Peyer's patch (tissue), 4 donors: Measurements from ENCODE around the gene GAGE12H. TPM values are rescaled to one million over a fixed set of nuclear protein-coding genes. Genes with fewer than 3 reads are reported as not detected.
A peak's percentile ranks its signal among the peaks of the same experiment; 100 is the strongest.

ENCODE experiments used
- DNase-seq, 3 donors: peaks; one replicate each; pipeline ENCODE4 v3.0.0-alpha.2; 2017 to 2019
- H3K27ac ChIP-seq, 4 donors: fragments of 200-600 bp; sonication (generic); one replicate each; pipeline ENCODE4 v1.5.1; 2016 to 2019
- H3K27me3 ChIP-seq, 2 donors: fragments of 200-600 bp; sonication (generic); one replicate each; pipeline ENCODE4 v1.5.1; 2019
- H3K36me3 ChIP-seq, 3 donors: fragments of 200-600 bp; sonication (generic); one replicate each; pipeline ENCODE4 v1.5.1; 2016 to 2019
- H3K4me1 ChIP-seq, 4 donors: fragments of 200-600 bp; sonication (generic); one replicate each; pipeline ENCODE4 v1.5.1; 2016 to 2019
- H3K4me3 ChIP-seq, 4 donors: fragments of 200-600 bp; sonication (generic); 1 replicate in 3 of 4; 2 replicates in 1 of 4; pipeline ENCODE4 v1.5.1; 2016 to 2019; ENCODE audit warnings: mild to moderate bottlenecking in 1 of 4
- H3K9me3 ChIP-seq, 4 donors: fragments of 200-600 bp; sonication (generic); one replicate each; pipeline ENCODE4 v1.5.1; 2016 to 2019; ENCODE audit warnings: mild to moderate bottlenecking in 1 of 4
- CTCF ChIP-seq, 6 experiments: fragments of 450-650 bp in 4 of 6; fragments of 200-600 bp in 2 of 6; sonication (generic) in 1 of 6; IDR thresholded peaks; one replicate each; pipeline ENCODE4 v1.5.1; 2017 to 2019; ENCODE audit warnings: antibody characterized with exemption in 6 of 6, mild to moderate bottlenecking in 3 of 6, moderate library complexity in 1 of 6
- POLR2A ChIP-seq, 2 donors: fragments of 450-650 bp; IDR thresholded peaks; one replicate each; pipeline ENCODE4 v1.5.1; 2017; ENCODE audit warnings: antibody characterized with exemption in 2 of 2, mild to moderate bottlenecking in 2 of 2, moderate library complexity in 2 of 2
- small RNA-seq, 2 donors: library from RNA; depleted of rRNA; stranded (forward); fragments of <200 nt; gene quantifications; one replicate each; pipeline ENCODE3, GENCODE V24; 2016
- total RNA-seq, 4 donors: library from RNA; depleted of rRNA; stranded (reverse); fragments of >200 nt; gene quantifications; one replicate each; pipeline ENCODE4 v1.1.0, GENCODE V29; 2016

Gene GAGE12H
- total RNA-seq, 4 donors from 2014 or later, result not detected

GRCh38 chrX:49610718-49611310, 31.1 kb downstream of the GAGE12H start:
- H3K9me3 ChIP-seq, result no peaks in the 10 kb centered on the region

GRCh38 chrX:49618574-49618973, 38.8 kb downstream of the GAGE12H start:
- TF ChIP-seq POLR2A (IDR thresholded peaks at IDR 0.05) (no peak), CTCF (IDR thresholded peaks at IDR 0.05) (no peak)
- H3K9me3 ChIP-seq, result no peaks in the 10 kb centered on the region

More at GRCh38 chrX:49610718-49611310, 31.1 kb downstream of the GAGE12H start:
- TF ChIP-seq CTCF (IDR thresholded peaks at IDR 0.05) (no peak), POLR2A (IDR thresholded peaks at IDR 0.05) (no peak)
- DNase-seq, result no peak
- Histone ChIP-seq H3K36me3 (no peaks in the 10 kb centered on the region), H3K4me3 (no peak overlapping the region), H3K27me3 (no peaks in the 10 kb centered on the region), H3K4me1 (no peaks in the 10 kb centered on the region), H3K27ac (no peak overlapping the region)

GRCh38 chrX:49627086-49627777, 47.5 kb downstream of the GAGE12H start:
- no peaks in the 10 kb centered on the region for H3K36me3 ChIP-seq
- DNase-seq, result no peak
- no peak overlapping the region for H3K27ac ChIP-seq
- TF ChIP-seq CTCF (IDR thresholded peaks at IDR 0.05) (no peak), POLR2A (IDR thresholded peaks at IDR 0.05) (no peak)
- H3K27me3 ChIP-seq, result no peaks in the 10 kb centered on the region
- peaks cover 0 to 8% (median 0%) of the 10 kb centered on the region in 4 donors for H3K9me3 ChIP-seq
- peak overlapping the region in 1 of 4 donors; percentile 22 for H3K4me3 ChIP-seq
- H3K4me1 ChIP-seq, result no peaks in the 10 kb centered on the region

More at GRCh38 chrX:49618574-49618973, 38.8 kb downstream of the GAGE12H start:
- Histone ChIP-seq H3K27me3 (no peaks in the 10 kb centered on the region), H3K4me3 (no peak overlapping the region), H3K36me3 (no peaks in the 10 kb centered on the region), H3K4me1 (no peaks in the 10 kb centered on the region), H3K27ac (no peak overlapping the region)
- no peak for DNase-seq

Small RNAs within 50 kb of the gene (small RNA-seq; reads per million reads assigned to genes)
- 0 reads per million in 2 donors for gene GAGE12B

Other genes starting within 250 kb of the GAGE12H start
- gene GAGE13, start 248.4 kb upstream of the GAGE12H start, total RNA-seq, result not detected
- not detected for gene GAGE12C, start 47.8 kb upstream of the GAGE12H start, total RNA-seq
- not detected for gene GAGE12D, start 38.2 kb upstream of the GAGE12H start, total RNA-seq
- gene GAGE12E, start 28.7 kb upstream of the GAGE12H start, total RNA-seq, result not detected
- gene GAGE12F, start 19.1 kb upstream of the GAGE12H start, total RNA-seq, result not detected
- gene GAGE12G, start 9.5 kb upstream of the GAGE12H start, total RNA-seq, result not detected
- gene GAGE2A, start 9.5 kb downstream of the GAGE12H start, total RNA-seq, result not detected
- not detected for gene GAGE1, start 19.1 kb downstream of the GAGE12H start, total RNA-seq
- not detected for gene PAGE1, start 116.0 kb downstream of the GAGE12H start, total RNA-seq
- gene PAGE4, start 249.4 kb downstream of the GAGE12H start, total RNA-seq, result not detected